GM10248 (cell line): ENCODE measurements around the gene SLC37A3.
A peak's percentile ranks its signal among the peaks of the same experiment; 100 is the strongest.
"Not testable (repeated sequence)": the region's sequence is repeated elsewhere in the genome, so short reads cannot be mapped to it uniquely, and the experiment has no call there.

ENCODE experiments used
- CTCF ChIA-PET: fragments of 300-600 bp; sonication (Branson Sonifier 250); formaldehyde crosslinking; extraction: SDS; loops from one replicate; lab custom pipeline; 2021; ENCODE audit warnings: antibody characterized with exemption; lab: Yijun Ruan, JAX
- POLR2A ChIA-PET: fragments of 350-650 bp; sonication (Branson Sonifier 250); formaldehyde crosslinking; extraction: SDS; loops from one replicate; lab custom pipeline; 2020; ENCODE audit warnings: antibody characterized with exemption; lab: Yijun Ruan, JAX
- DNase-seq: peaks from one replicate; pipeline ENCODE4 v3.0.0; 2012; ENCODE audit errors: extremely low spot score
- CTCF ChIP-seq: IDR thresholded peaks from 2 replicates; pipeline ENCODE4 v1.5.1; 2012; ENCODE audit warnings: mild to moderate bottlenecking, low read depth; ENCODE audit errors: extremely low read depth, missing control alignments, control extremely low read depth

SLC37A3 gene

GRCh38 chr7:140330128-140330527 is 68.2 kb downstream of the SLC37A3 start:
- CTCF ChIA-PET: interaction anchor here (0.9 kb wide), 1 partner anchor 15 kb away, joined by 3 read pairs; no protein-coding TSS in a partner anchor
- no peak for TF ChIP-seq CTCF
- DNase-seq: no peak
- POLR2A ChIA-PET: no interaction called here

- POLR2A ChIA-PET: interaction anchor here (0.6 kb wide), 1 partner anchor 1244 kb away, joined by 6 read pairs; no protein-coding TSS in a partner anchor
- no peak for DNase-seq
- CTCF ChIA-PET: no interaction called here
- TF ChIP-seq CTCF: no peak
Measured at GRCh38 chr7:140327261-140327661, 71.1 kb downstream of the SLC37A3 start.

GRCh38 chr7:140326116-140326928 is 72.0 kb downstream of the SLC37A3 start:
- peak; percentile 66 for DNase-seq

GRCh38 chr7:140325600-140325999 is 72.7 kb downstream of the SLC37A3 start:
- CTCF ChIA-PET: interaction anchor here (0.8 to 1.0 kb wide), 2 partner anchors 13 to 155 kb away, joined by 3 read pairs; no protein-coding TSS in a partner anchor
- no peak for TF ChIP-seq CTCF
- no peak for DNase-seq
- POLR2A ChIA-PET: no interaction called here

More at GRCh38 chr7:140326116-140326928, 72.0 kb downstream of the SLC37A3 start:
- TF ChIP-seq CTCF: peak; percentile 42
- ChIA-PET CTCF (interaction anchor here (1.0 kb wide), 1 partner anchor 14 kb away, joined by 3 read pairs; no protein-coding TSS in a partner anchor), POLR2A (interaction anchor here (0.6 kb wide), 1 partner anchor 1243 kb away, joined by 6 read pairs; no protein-coding TSS in a partner anchor)

GRCh38 chr7:140324714-140325113 is 73.6 kb downstream of the SLC37A3 start:
- ChIA-PET CTCF (interaction anchor here (0.8 kb wide), 1 partner anchor 154 kb away, joined by 3 read pairs; no protein-coding TSS in a partner anchor), POLR2A (interaction anchor here (0.7 kb wide), 1 partner anchor 177 kb away, joined by 3 read pairs; no protein-coding TSS in a partner anchor)
- no peak for DNase-seq
- TF ChIP-seq CTCF: no peak

GRCh38 chr7:140322759-140323158 is 75.6 kb downstream of the SLC37A3 start:
- ChIA-PET POLR2A (no interaction called here), CTCF (no interaction called here)
- no peak for TF ChIP-seq CTCF
- no peak for DNase-seq

GRCh38 chr7:140320078-140320477 is 78.3 kb downstream of the SLC37A3 start:
- DNase-seq, CTCF ChIA-PET, POLR2A ChIA-PET: not testable (repeated sequence)
